PFSK-1 (cell line): ENCODE measurements around the gene TIMM21.

Experiments used
- FOXP2 ChIP-seq: optimal IDR thresholded peaks from 2 replicates; pipeline ENCODE3; 2011; ENCODE audit warnings: borderline replicate concordance, control low read depth, inconsistent platforms; ENCODE audit not compliant: insufficient read depth; ENCODE audit errors: extremely low read length, extremely low read depth
- POLR2AphosphoS5 ChIP-seq: IDR thresholded peaks from 2 replicates; pipeline ENCODE4 v1.6.1; 2012; ENCODE audit warnings: low read depth, mild to moderate bottlenecking, control low read depth, low read length, moderate library complexity
- REST ChIP-seq, 2 experiments: IDR thresholded peaks; 2 replicates each; pipeline versions ENCODE4 v1.6.1 to v1.8.0; 2011 to 2012; ENCODE audit warnings: low read depth in 2 of 2, low read length in 2 of 2, control low read depth in 1 of 2, inconsistent platforms in 1 of 2, mild to moderate bottlenecking in 1 of 2, moderate library complexity in 1 of 2; ENCODE audit not compliant: insufficient read depth in 1 of 2
- SIN3A ChIP-seq: IDR thresholded peaks from 2 replicates; pipeline ENCODE4 v1.6.1; 2012; ENCODE audit warnings: mild to moderate bottlenecking, low read length, moderate library complexity, borderline replicate concordance; ENCODE audit not compliant: insufficient read depth
- TAF1 ChIP-seq: IDR thresholded peaks from 2 replicates; pipeline ENCODE4 v1.6.1; 2012; ENCODE audit warnings: low read length, control low read depth, borderline replicate concordance; ENCODE audit not compliant: insufficient read depth

The TIMM21 gene

DNA sequence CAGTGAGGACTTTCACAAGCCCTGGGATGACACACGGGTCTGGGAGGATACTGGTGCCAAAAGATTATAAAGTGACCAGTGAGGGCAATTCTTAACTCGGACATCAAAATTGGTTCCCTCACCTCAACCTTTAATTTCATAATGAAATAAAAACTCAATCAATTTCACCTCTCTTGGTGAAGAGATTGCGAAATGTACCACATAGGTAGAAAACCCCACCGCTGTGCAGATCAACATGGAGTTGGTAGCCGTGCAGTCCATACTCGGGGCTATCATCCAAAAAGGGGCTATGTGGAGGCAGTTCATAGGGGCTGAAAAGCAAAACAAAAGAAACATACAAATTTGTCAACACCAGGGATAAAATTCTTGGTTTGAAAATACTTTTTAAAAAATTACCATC is 25.1 kb upstream of the TIMM21 start:
- TF ChIP-seq REST (IDR thresholded peaks at IDR 0.05; ENCODE audit: insufficient read depth in 1 of 2, low read depth in 2 of 2, low read length in 2 of 2), result no peak
- no peak for TF ChIP-seq SIN3A
- no peak for TF ChIP-seq TAF1
- no peak for TF ChIP-seq POLR2AphosphoS5
- TF ChIP-seq FOXP2, result no peak

DNA sequence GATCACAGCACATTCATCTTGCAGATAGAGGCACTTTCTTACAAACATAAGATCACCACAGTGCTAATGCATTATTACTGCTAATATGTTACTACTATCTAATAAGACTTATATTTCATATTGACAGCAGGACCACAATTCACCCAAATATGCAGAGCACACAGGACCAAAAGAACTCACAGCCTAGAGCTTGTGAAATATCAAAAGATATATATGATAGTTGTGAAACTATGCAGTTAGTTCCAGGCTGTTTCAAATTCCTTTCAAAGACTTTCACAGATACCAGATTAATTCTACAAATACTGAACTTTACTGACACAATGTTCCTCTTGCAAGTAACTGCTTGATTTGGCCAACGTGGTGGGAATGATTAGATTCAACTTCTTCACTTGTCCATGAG is 23.7 kb upstream of the TIMM21 start:
- no peak for TF ChIP-seq POLR2AphosphoS5

- TF ChIP-seq TAF1, result no peak
- no peak for TF ChIP-seq POLR2AphosphoS5
- no peak for TF ChIP-seq SIN3A
- TF ChIP-seq FOXP2, result no peak
Observed at GRCh38 chr18:74126684-74127655, 21.4 kb upstream of the TIMM21 start.

- TF ChIP-seq REST (IDR thresholded peaks at IDR 0.05; ENCODE audit: insufficient read depth in 1 of 2, low read depth in 2 of 2, low read length in 2 of 2) (no peak), FOXP2 (no peak), TAF1 (no peak), POLR2AphosphoS5 (no peak), SIN3A (no peak)
Observed at GRCh38 chr18:74128159-74128558, 20.2 kb upstream of the TIMM21 start.

GRCh38 chr18:74131124-74131523 is 17.2 kb upstream of the TIMM21 start:
- no peak for TF ChIP-seq TAF1

- TF ChIP-seq SIN3A (no peak), TAF1 (no peak), REST (IDR thresholded peaks at IDR 0.05; ENCODE audit: insufficient read depth in 1 of 2, low read depth in 2 of 2, low read length in 2 of 2) (no peak), POLR2AphosphoS5 (no peak), FOXP2 (no peak)
Observed at GRCh38 chr18:74132201-74132600, 16.1 kb upstream of the TIMM21 start.
